Neuronal stem cell (in vitro differentiated cells): ENCODE data around the gene BRIX1.
"Not testable (repeated sequence)": the region's sequence is repeated elsewhere in the genome, so short reads cannot be mapped to it uniquely, and the experiment has no call there.

Experiments used
- DNase-seq: peaks from one replicate; pipeline ENCODE4 v3.0.0-alpha.2; 2013; ENCODE audit warnings: low spot score
- H2AFZ ChIP-seq: one replicate; pipeline ENCODE4 v1.6.1; 2013; ENCODE audit warnings: mild to moderate bottlenecking, low read length, inconsistent platforms
- H2AK5ac ChIP-seq: 2 replicates; pipeline ENCODE4 v1.6.1; 2013; ENCODE audit warnings: low read depth, mild to moderate bottlenecking, inconsistent platforms, low read length, moderate library complexity, mixed read lengths
- H2BK120ac ChIP-seq: 2 replicates; pipeline ENCODE4 v1.6.1; 2013; ENCODE audit warnings: low read depth, mild to moderate bottlenecking, inconsistent platforms, low read length, moderate library complexity, mixed read lengths
- H2BK12ac ChIP-seq: one replicate; pipeline ENCODE4 v1.6.1; 2013; ENCODE audit warnings: low read length, inconsistent platforms
- H2BK15ac ChIP-seq: 2 replicates; pipeline ENCODE4 v1.6.1; 2013; ENCODE audit warnings: mild to moderate bottlenecking, low read length, inconsistent platforms, mixed read lengths
- H2BK5ac ChIP-seq: one replicate; pipeline ENCODE4 v1.6.1; 2013; ENCODE audit warnings: inconsistent platforms, mild to moderate bottlenecking, low read length, moderate library complexity
- H3K14ac ChIP-seq: one replicate; pipeline ENCODE4 v1.6.1; 2013; ENCODE audit warnings: low read length, inconsistent platforms
- H3K18ac ChIP-seq: 2 replicates; pipeline ENCODE4 v1.6.1; 2013; ENCODE audit warnings: low read length, inconsistent platforms
- H3K23ac ChIP-seq: 2 replicates; pipeline ENCODE4 v1.6.1; 2013; ENCODE audit warnings: low read depth, mild to moderate bottlenecking, mixed read lengths, low read length, inconsistent platforms; ENCODE audit not compliant: poor library complexity
- H3K27ac ChIP-seq: replicated peaks from 3 replicates; pipeline ENCODE4 v1.5.1; 2013; ENCODE audit warnings: low read length, inconsistent platforms
- H3K27me3 ChIP-seq, 3 experiments: 2 replicates each; pipeline ENCODE4 v1.6.1; 2013; ENCODE audit warnings: low read length in 3 of 3, mild to moderate bottlenecking in 2 of 3, inconsistent platforms in 1 of 3, low read depth in 1 of 3, mixed read lengths in 1 of 3, moderate library complexity in 1 of 3; ENCODE audit not compliant: control insufficient read depth in 3 of 3, insufficient read depth in 3 of 3
- H3K36me3 ChIP-seq, 2 donors: replicated peaks in 1 of 2; 2 replicates each; pipeline ENCODE4 v1.6.1; 2013; ENCODE audit warnings: low read length in 2 of 2; ENCODE audit not compliant: control insufficient read depth in 2 of 2, insufficient read depth in 2 of 2
- H3K4ac ChIP-seq: 2 replicates; pipeline ENCODE4 v1.6.1; 2013; ENCODE audit warnings: inconsistent platforms, mild to moderate bottlenecking, low read length, moderate library complexity
- H3K4me1 ChIP-seq, 2 donors: 1 replicate in 1 of 2; 2 replicates in 1 of 2; pipeline ENCODE4 v1.6.1; 2013; ENCODE audit warnings: low read length in 2 of 2, low read depth in 1 of 2; ENCODE audit not compliant: control insufficient read depth in 2 of 2, insufficient read depth in 1 of 2
- H3K4me2 ChIP-seq: one replicate; pipeline ENCODE4 v1.6.1; 2013; ENCODE audit warnings: mild to moderate bottlenecking, low read length, inconsistent platforms; ENCODE audit not compliant: insufficient read depth, poor library complexity, severe bottlenecking
- H3K4me3 ChIP-seq, 2 donors: 2 replicates each; pipeline ENCODE4 v1.5.1; 2013; ENCODE audit warnings: low read length in 2 of 2, mild to moderate bottlenecking in 2 of 2, inconsistent platforms in 1 of 2, moderate library complexity in 1 of 2
- H3K79me1 ChIP-seq: one replicate; pipeline ENCODE4 v1.6.1; 2013; ENCODE audit warnings: low read depth, mild to moderate bottlenecking, inconsistent platforms, low read length, moderate library complexity
- H3K9ac ChIP-seq: one replicate; pipeline ENCODE4 v1.6.1; 2013; ENCODE audit warnings: mild to moderate bottlenecking, low read depth, low read length, inconsistent platforms; ENCODE audit not compliant: poor library complexity
- H3K9me3 ChIP-seq, 2 donors: replicated peaks in 1 of 2; 2 replicates each; pipeline versions ENCODE3 to v1.6.1; 2013; ENCODE audit warnings: low read length in 2 of 2, mild to moderate bottlenecking in 2 of 2, inconsistent platforms in 1 of 2, low read depth in 1 of 2, mixed read lengths in 1 of 2, moderate library complexity in 1 of 2; ENCODE audit not compliant: control insufficient read depth in 2 of 2, insufficient read depth in 1 of 2
- H4K8ac ChIP-seq: one replicate; pipeline ENCODE4 v1.6.1; 2013; ENCODE audit warnings: low read depth, mild to moderate bottlenecking, inconsistent platforms, low read length, moderate library complexity
- H4K91ac ChIP-seq: one replicate; pipeline ENCODE4 v1.6.1; 2013; ENCODE audit warnings: low read length, low read depth, mild to moderate bottlenecking, inconsistent platforms; ENCODE audit not compliant: poor library complexity
- WGBS, 2 donors: extraction: QIAGEN DNeasy Blood & Tissue Kit; methylation state at CpG; one replicate each; pipeline ENCODE4 v1.1.7; 2013; ENCODE audit warnings: missing lambda C conversion rate in 2 of 2, mixed read lengths in 1 of 2; ENCODE audit not compliant: insufficient read length in 2 of 2, insufficient replicate concordance in 1 of 2; ENCODE audit errors: extremely low coverage in 2 of 2; 5-methylcytosine and 5-hydroxymethylcytosine counted together

BRIX1 gene

DNA sequence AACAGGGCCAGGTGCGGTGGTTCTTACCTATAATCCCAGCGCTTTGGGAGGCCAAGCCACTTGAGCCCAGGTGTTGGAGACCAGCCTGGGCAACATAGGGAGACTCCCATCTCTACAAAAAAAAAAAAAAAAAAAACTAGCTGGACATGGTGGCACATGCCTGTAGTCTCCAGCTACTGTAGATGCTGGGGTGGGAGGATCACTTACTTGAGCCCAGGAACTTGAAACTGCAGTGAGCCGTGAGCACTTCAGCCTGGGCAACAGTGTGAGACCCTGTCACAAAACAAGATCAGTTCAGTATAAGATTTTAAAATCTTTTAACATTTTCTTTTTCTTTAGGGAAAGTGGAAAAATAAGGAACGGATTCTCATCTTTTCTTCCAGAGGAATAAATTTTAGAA lies 2.5 kb downstream of the BRIX1 start:
- H3K18ac ChIP-seq, result no peak overlapping the region
- no peak overlapping the region for H3K4ac ChIP-seq
- H2BK5ac ChIP-seq, result no peak overlapping the region
- no peak overlapping the region for H3K4me3 ChIP-seq
- H3K4me1 ChIP-seq, result peaks cover 4 to 8% of the 10 kb centered on the region in 2 donors
- no peak overlapping the region for H2AK5ac ChIP-seq
- no peak overlapping the region for H3K9ac ChIP-seq
- no peak overlapping the region for H2AFZ ChIP-seq
- no peak overlapping the region for H3K4me2 ChIP-seq
- peaks cover 4 to 66% of the 10 kb centered on the region in 2 donors for H3K36me3 ChIP-seq
- H3K27ac ChIP-seq, result no peak overlapping the region
- no peak overlapping the region for H2BK15ac ChIP-seq
- DNase-seq, result no peak
- peaks cover 5% of the 10 kb centered on the region for H3K79me1 ChIP-seq
- H2BK12ac ChIP-seq, result no peak overlapping the region
- WGBS, 2 donors, result no CpG with 5 or more reads among the region's 4 CpGs
- no peak overlapping the region for H2BK120ac ChIP-seq
- no peak overlapping the region for H4K91ac ChIP-seq
- no peak overlapping the region for H4K8ac ChIP-seq
- H3K23ac ChIP-seq, result no peak overlapping the region
- no peak overlapping the region for H3K14ac ChIP-seq
- no peaks in the 10 kb centered on the region for H3K9me3 ChIP-seq
- H3K27me3 ChIP-seq, result no peaks in the 10 kb centered on the region

GRCh38 chr5:34919077-34919476 lies 3.6 kb downstream of the BRIX1 start:
- no peak overlapping the region for H3K4me2 ChIP-seq
- DNase-seq, result no peak
- H2BK120ac ChIP-seq, result no peak overlapping the region
- no peak overlapping the region for H4K91ac ChIP-seq
- H2BK12ac ChIP-seq, result no peak overlapping the region
- peaks cover 1 to 2% of the 10 kb centered on the region in 2 donors for H3K4me1 ChIP-seq
- no peak overlapping the region for H2AFZ ChIP-seq
- H3K27ac ChIP-seq, result no peak overlapping the region
- peaks cover 5% of the 10 kb centered on the region for H3K79me1 ChIP-seq
- WGBS, 2 donors, result no CpG with 5 or more reads among the region's 4 CpGs
- peaks cover 7 to 66% of the 10 kb centered on the region in 2 donors for H3K36me3 ChIP-seq
- H3K18ac ChIP-seq, result no peak overlapping the region
- H2BK5ac ChIP-seq, result no peak overlapping the region
- H2BK15ac ChIP-seq, result no peak overlapping the region
- H3K23ac ChIP-seq, result no peak overlapping the region
- H3K27me3 ChIP-seq, result no peaks in the 10 kb centered on the region
- no peak overlapping the region for H2AK5ac ChIP-seq
- no peak overlapping the region for H3K4me3 ChIP-seq
- no peaks in the 10 kb centered on the region for H3K9me3 ChIP-seq
- no peak overlapping the region for H3K9ac ChIP-seq
- no peak overlapping the region for H3K14ac ChIP-seq
- no peak overlapping the region for H3K4ac ChIP-seq
- H4K8ac ChIP-seq, result no peak overlapping the region

DNA sequence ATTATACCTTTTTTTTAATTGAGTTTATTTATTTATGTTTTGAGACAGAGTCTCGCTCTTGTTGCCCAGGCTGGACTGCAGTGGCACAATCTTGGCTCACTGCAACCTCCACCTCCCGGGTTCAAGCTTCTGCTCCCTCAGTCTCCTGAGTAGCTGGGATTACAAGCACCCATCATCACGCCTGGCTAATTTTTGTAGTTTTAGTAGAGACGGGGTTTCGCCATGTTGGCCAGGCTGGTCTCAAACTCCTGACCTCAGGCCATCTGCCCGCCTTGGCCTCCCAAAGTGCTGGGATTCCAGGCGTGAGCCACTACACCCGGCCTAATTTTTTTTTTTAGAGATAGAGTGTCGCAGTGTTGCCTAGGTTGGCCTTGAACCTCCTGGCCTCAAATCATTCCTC lies 7.7 kb downstream of the BRIX1 start:
- H3K23ac ChIP-seq, H3K4me3 ChIP-seq, H4K8ac ChIP-seq, H2BK5ac ChIP-seq, H4K91ac ChIP-seq, H3K27ac ChIP-seq, H3K27me3 ChIP-seq, H3K9ac ChIP-seq, H3K4me2 ChIP-seq, DNase-seq, H2AK5ac ChIP-seq, H3K18ac ChIP-seq, H3K4me1 ChIP-seq, H2BK15ac ChIP-seq, H3K9me3 ChIP-seq, H2BK12ac ChIP-seq, H3K79me1 ChIP-seq, H3K14ac ChIP-seq, H3K4ac ChIP-seq, H2BK120ac ChIP-seq, H2AFZ ChIP-seq: not testable (repeated sequence)
- H3K36me3 ChIP-seq, result peaks cover 12 to 95% of the 10 kb centered on the region in 2 donors
- WGBS, 2 donors, result no CpG with 5 or more reads among the region's 9 CpGs

DNA sequence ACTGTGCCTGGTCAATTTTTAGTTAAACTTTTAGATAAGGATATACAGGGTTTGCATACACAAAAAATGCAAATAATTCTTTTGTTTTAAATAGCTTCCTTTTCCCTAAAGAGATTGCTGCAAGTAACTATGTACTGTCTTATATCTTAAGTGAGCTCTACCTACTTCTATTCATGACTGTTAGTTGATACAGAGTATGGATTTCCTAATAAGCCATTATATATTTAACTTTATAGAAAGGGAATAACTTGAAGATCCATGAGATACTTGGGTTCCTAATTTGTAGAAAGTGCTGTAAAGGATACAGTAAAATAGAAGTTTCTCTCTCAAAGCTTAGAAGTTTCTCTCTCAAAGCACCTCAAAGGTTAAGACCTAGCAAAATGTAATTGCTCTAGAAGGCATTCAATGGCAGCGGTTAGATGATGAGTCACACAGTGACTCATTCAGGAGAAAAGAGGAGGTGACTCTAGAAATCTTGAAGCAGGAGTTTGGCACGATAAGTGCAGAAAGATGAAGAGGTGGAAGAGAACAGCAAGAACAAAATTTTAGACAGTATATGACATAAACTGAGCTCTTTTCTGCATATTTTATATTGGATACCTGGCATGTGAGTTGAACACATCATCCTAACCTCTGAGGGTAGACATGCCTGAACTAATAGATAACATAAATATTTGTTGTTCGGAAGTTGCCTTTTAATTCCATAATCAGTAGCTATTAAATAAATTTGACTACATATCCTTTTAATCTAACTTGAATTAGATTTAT lies 8.4 kb downstream of the BRIX1 start:
- H3K27me3 ChIP-seq, result no peaks in the 10 kb centered on the region
- no peak for DNase-seq
- WGBS, 2 donors, result no CpG with 5 or more reads among the region's 3 CpGs

More for the DNA sequence above, 8.4 kb downstream of the BRIX1 start:
- no peak overlapping the region for H3K4me2 ChIP-seq
- H3K9ac ChIP-seq, result no peak overlapping the region
- no peak overlapping the region for H4K91ac ChIP-seq
- no peak overlapping the region for H3K4me3 ChIP-seq
- peaks cover 12 to 92% of the 10 kb centered on the region in 2 donors for H3K36me3 ChIP-seq
- H2AK5ac ChIP-seq, result no peak overlapping the region
- no peak overlapping the region for H2BK5ac ChIP-seq
- no peak overlapping the region for H3K4ac ChIP-seq
- no peak overlapping the region for H2AFZ ChIP-seq
- H2BK12ac ChIP-seq, result no peak overlapping the region
- H3K79me1 ChIP-seq, result no peaks in the 10 kb centered on the region
- peaks cover 0 to 2% of the 10 kb centered on the region in 2 donors for H3K4me1 ChIP-seq
- no peak overlapping the region for H3K27ac ChIP-seq
- H3K14ac ChIP-seq, result no peak overlapping the region
- no peak overlapping the region for H2BK120ac ChIP-seq
- no peak overlapping the region for H3K23ac ChIP-seq
- no peak overlapping the region for H2BK15ac ChIP-seq
- H3K9me3 ChIP-seq, result no peaks in the 10 kb centered on the region
- H4K8ac ChIP-seq, result no peak overlapping the region
- no peak overlapping the region for H3K18ac ChIP-seq
